GM12872 (cell line): ENCODE data around the gene EPG5.

Source experiments
- TF ChIP-seq, protein P1 (sequence below): IDR thresholded peaks from 3 replicates; pipeline ENCODE4 v1.5.1; 2011; ENCODE audit warnings: low read depth, mild to moderate bottlenecking, low read length, moderate library complexity; ENCODE audit not compliant: insufficient read depth

Gene EPG5

GRCh38 chr18:45876161-45876560, 91.0 kb downstream of the EPG5 start:
- TF ChIP-seq, protein P1, sequence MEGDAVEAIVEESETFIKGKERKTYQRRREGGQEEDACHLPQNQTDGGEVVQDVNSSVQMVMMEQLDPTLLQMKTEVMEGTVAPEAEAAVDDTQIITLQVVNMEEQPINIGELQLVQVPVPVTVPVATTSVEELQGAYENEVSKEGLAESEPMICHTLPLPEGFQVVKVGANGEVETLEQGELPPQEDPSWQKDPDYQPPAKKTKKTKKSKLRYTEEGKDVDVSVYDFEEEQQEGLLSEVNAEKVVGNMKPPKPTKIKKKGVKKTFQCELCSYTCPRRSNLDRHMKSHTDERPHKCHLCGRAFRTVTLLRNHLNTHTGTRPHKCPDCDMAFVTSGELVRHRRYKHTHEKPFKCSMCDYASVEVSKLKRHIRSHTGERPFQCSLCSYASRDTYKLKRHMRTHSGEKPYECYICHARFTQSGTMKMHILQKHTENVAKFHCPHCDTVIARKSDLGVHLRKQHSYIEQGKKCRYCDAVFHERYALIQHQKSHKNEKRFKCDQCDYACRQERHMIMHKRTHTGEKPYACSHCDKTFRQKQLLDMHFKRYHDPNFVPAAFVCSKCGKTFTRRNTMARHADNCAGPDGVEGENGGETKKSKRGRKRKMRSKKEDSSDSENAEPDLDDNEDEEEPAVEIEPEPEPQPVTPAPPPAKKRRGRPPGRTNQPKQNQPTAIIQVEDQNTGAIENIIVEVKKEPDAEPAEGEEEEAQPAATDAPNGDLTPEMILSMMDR: no peak

DNA sequence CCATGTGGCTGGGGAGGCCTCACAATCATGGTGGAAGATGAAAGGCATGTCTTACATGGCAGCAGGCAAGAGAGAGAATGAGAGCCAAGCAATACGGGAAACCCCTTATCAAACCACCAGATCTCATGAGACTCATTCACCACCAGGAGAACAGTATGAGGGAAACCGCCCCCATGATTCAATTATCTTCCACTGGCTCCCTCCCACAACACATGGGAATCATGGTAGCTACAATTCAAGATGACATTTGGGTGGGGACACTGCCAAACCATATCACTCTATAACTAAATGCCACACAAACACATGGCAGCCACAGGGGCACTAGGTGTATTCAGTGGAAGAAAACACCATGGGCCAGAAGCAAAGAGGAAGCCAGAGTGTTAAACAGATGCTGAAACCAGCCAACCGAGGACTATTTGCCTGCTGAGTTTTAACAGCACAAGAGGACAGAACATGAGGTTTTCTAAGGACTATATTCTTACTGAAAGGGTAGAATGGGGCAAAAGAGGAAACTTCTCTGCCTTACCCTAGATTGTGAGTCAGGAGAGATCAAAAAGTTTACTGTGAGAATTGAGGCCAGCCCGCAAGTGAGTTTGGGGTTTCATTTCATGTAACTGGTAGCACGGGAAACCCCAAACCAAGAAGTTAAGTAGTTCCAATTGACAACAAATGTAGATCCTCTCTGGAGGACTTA, 92.5 kb downstream of the EPG5 start:
- TF ChIP-seq, protein P1: no peak

- TF ChIP-seq, protein P1: no peak
Observed at GRCh38 chr18:45871431-45872084, 95.6 kb downstream of the EPG5 start.

GRCh38 chr18:45870419-45870818, 96.7 kb downstream of the EPG5 start:
- TF ChIP-seq, protein P1: no peak

DNA sequence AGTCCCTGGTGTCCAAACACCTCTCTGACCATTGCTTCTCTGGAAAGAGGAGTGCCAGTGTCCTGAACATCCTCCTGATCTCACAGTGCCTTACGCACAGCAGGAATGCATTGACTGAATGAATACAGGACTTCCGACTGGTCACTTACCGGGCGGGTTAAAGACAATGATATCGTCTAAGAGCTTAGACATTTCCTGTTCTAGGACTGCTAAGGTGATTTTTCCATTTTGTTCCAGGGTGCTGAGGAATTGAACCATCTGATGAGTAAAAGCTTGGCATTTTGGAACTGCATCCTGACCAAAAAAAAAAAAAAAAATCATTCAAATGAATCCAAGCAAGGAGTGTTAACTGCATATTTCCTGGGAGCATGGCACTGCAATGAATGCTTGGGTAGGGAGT, 101.7 kb downstream of the EPG5 start:
- TF ChIP-seq, protein P1: no peak

GRCh38 chr18:45864081-45864480, 103.0 kb downstream of the EPG5 start:
- TF ChIP-seq, protein P1: no peak

DNA sequence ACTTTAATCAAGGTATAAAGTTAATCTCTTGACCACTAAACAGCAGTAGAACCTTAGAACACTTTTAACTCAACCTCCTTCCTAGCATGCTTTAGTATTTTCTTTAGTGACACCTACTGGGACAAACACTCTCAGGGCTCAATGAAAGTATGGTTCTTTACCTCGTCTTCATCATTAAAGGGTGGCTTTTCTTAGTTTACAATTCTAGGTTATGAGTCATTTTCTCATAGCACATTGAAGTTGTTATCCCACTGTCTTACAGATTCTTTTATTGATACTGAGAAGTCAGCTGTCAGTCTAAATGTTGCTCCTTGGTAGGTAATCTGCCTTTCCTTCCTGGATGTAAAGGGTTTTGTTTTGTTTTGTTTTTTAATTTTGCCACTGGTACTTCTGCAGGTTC, 103.7 kb downstream of the EPG5 start:
- TF ChIP-seq, protein P1: no peak
